Peyer's patch (tissue), 4 donors: Measurements from ENCODE around the gene FSIP1.

Experiments
- POLR2A ChIP-seq, 2 donors: fragments of 450-650 bp; IDR thresholded peaks; one replicate each; pipeline ENCODE4 v1.5.1; 2017; ENCODE audit warnings: antibody characterized with exemption in 2 of 2, mild to moderate bottlenecking in 2 of 2, moderate library complexity in 2 of 2
- TF ChIP-seq, protein P1 (sequence below), 6 experiments: fragments of 450-650 bp in 4 of 6; fragments of 200-600 bp in 2 of 6; sonication (generic) in 1 of 6; IDR thresholded peaks; one replicate each; pipeline ENCODE4 v1.5.1; 2017 to 2019; ENCODE audit warnings: antibody characterized with exemption in 6 of 6, mild to moderate bottlenecking in 3 of 6, moderate library complexity in 1 of 6

DNA sequence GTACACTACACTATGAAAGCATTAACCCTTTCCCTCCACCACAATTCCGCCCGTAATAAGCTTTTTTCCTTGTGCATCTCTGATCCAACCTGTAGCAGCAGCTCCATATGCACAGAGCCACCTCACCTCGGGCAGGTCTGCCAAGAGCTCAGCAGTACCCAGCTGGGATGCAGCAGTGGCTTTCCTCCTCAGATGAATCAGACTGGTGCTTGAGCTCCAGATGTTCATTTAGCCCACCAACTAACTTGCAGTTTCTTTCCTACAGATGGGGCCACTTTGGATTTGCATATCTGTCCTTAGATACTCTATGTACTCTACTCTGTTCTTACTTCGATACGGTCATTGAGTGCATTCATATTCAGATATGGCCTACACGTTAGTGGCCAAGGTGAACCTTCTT is 14.8 kb upstream of the FSIP1 start:
- TF ChIP-seq POLR2A (IDR thresholded peaks at IDR 0.05) = no peak
- TF ChIP-seq, protein P1, sequence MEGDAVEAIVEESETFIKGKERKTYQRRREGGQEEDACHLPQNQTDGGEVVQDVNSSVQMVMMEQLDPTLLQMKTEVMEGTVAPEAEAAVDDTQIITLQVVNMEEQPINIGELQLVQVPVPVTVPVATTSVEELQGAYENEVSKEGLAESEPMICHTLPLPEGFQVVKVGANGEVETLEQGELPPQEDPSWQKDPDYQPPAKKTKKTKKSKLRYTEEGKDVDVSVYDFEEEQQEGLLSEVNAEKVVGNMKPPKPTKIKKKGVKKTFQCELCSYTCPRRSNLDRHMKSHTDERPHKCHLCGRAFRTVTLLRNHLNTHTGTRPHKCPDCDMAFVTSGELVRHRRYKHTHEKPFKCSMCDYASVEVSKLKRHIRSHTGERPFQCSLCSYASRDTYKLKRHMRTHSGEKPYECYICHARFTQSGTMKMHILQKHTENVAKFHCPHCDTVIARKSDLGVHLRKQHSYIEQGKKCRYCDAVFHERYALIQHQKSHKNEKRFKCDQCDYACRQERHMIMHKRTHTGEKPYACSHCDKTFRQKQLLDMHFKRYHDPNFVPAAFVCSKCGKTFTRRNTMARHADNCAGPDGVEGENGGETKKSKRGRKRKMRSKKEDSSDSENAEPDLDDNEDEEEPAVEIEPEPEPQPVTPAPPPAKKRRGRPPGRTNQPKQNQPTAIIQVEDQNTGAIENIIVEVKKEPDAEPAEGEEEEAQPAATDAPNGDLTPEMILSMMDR (IDR thresholded peaks at IDR 0.05) = no peak
